Right ventricle myocardium inferior (tissue), 1 donor: Measurements from ENCODE around the gene PNMA6E. TPM values are rescaled to one million over a fixed set of nuclear protein-coding genes. Genes with fewer than 3 reads are reported as not detected.

Experiments used
- ATAC-seq: fragments of 200-7000 bp; cut with Tn5 transposase; one replicate; pipeline ENCODE4 v1.9.1; 2020; ENCODE audit warnings: mild to moderate bottlenecking, moderate library complexity
- DNase-seq: peaks from one replicate; pipeline ENCODE4 v3.0.0; 2021; ENCODE audit errors: missing footprints
- intact Hi-C: fragments of 100-400 bp; cut with DNase I; formaldehyde crosslinking; loops from one replicate; pipeline ENCODE4 v1.11.0; 2022
- total RNA-seq: library from RNA; stranded (reverse); fragmentation: NEBNext Ultra II Directional; extraction: Animal tissue kit (Norgen Biotek cat#: 25700); gene quantifications from one replicate; pipeline ENCODE4 v1.2.1, GENCODE V29; 2021
- donor health status: DM: no; HTN: yes; CAD: no; lungs with severe emphysema.

Gene PNMA6E
- total RNA-seq, 1 donor from 2014 or later: not detected

DNA sequence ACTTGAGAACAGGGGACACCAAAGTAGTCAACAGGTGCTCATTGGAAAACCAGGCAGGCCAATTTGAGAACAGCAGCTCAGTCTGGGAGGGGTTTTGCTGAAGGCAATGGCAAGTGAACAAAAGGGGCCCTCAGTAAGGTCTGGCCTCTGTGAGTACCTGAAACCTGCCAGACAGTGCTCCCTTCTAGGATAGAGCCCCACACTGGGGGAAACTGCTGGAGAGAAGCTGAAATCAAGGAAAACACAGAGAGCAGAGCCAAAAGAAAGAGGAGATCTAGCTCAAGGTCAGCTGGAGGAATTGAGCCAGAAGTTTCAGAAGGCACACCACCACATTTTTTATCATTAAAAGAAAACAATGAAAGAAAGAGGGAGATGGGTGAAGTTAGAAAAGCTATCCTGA is 28.2 kb downstream of the PNMA6E start:
- no peak for ATAC-seq
- no peak for DNase-seq
- intact Hi-C loops: no loop called here

DNA sequence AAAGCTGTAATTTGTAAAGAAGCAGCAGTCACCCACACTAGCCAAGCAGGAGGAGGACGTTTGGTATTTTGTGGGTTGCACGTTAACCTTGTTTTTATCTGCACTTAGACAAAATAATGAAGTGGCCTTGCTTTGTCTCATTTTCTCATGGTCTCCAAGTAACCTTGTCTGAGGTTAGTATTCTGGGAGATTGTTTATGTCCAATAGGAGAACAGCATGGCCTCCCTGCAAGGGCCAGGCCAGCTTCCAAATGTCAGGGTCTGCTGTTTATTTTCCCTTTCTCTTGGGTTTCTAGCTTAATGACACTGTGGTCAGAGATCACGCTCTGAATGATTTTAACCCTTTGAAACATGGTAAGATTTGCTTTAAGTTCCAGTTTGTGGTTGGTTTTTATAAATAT is 29.9 kb downstream of the PNMA6E start:
- intact Hi-C loops: no loop called here
- DNase-seq (no peak), ATAC-seq (no peak)

- ATAC-seq (no peak), DNase-seq (no peak)
- intact Hi-C loops: no loop called here
Observed at GRCh38 chrX:153370293-153371055, 30.7 kb downstream of the PNMA6E start.

- DNase-seq: no peak
- intact Hi-C loops: no loop called here
- ATAC-seq: no peak
Observed at GRCh38 chrX:153366878-153367538, 34.1 kb downstream of the PNMA6E start.

- intact Hi-C loops: no loop called here
- ATAC-seq (no peak), DNase-seq (no peak)
Observed at GRCh38 chrX:153366119-153366518, 35.0 kb downstream of the PNMA6E start.

GRCh38 chrX:153365670-153366069 is 35.5 kb downstream of the PNMA6E start:
- DNase-seq (no peak), ATAC-seq (no peak)
- intact Hi-C loops: no loop called here

DNA sequence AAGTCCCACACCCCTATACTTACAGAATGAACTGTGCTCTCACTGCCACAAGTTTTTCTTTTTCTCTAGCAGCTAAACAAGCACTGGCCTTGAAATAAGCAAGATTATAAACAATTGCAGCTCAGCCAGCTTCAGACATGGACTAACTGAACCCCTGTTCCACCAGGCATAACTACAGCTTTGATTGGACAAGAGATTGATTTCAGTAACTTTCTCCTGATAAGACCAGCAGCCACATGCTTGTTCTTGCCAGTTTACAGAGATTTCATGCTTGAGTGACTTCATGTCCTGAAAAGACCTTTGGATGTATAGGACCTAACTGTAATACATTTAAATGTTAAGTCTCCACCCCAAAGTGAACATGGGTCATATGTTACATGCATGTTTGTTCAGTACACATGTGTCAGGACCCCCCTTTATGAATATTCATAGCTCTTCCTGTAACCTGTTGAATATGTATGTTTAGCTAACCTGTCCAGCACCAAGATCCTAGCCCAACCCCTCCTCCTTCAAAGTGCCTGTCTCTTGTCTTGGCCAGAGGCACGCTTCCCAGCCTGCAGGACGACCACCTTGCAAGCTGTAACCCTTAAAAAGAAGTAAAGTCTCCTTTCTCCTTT is 39.3 kb downstream of the PNMA6E start:
- DNase-seq (no peak), ATAC-seq (no peak)
- intact Hi-C loops: no loop called here

DNA sequence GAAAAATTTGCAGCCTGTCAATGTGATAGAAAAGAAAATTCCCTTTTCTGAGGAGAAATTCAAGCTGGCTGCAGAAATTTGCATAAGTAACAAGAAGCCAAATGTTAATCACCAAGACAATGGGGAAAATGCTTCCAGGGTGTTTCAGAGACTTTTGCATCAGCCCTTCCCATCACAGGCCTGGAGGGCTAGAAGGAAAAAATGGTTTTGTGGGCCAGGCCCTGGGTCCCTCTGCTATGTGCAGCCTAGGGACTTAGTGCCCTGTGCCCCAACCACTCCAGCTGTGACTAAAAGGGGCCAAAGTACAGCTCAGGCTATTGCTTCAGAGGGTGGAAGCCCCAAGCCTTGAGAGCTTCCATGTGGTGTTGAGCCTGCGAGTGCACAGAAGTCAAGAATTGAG is 43.3 kb downstream of the PNMA6E start:
- ATAC-seq: no peak
- no peak for DNase-seq
- intact Hi-C loops: no loop called here

- intact Hi-C loops: no loop called here
- ATAC-seq: no peak
- no peak for DNase-seq
Observed at GRCh38 chrX:153353416-153353815, 47.7 kb downstream of the PNMA6E start.

GRCh38 chrX:153352858-153353257 is 48.3 kb downstream of the PNMA6E start:
- DNase-seq: no peak
- intact Hi-C loops: no loop called here
- no peak for ATAC-seq

GRCh38 chrX:153351981-153352380 is 49.2 kb downstream of the PNMA6E start:
- ATAC-seq (no peak), DNase-seq (no peak)
- intact Hi-C loops: no loop called here

GRCh38 chrX:153349952-153350351 is 51.2 kb downstream of the PNMA6E start:
- intact Hi-C loops: no loop called here
- no peak for ATAC-seq
- DNase-seq: no peak

DNA sequence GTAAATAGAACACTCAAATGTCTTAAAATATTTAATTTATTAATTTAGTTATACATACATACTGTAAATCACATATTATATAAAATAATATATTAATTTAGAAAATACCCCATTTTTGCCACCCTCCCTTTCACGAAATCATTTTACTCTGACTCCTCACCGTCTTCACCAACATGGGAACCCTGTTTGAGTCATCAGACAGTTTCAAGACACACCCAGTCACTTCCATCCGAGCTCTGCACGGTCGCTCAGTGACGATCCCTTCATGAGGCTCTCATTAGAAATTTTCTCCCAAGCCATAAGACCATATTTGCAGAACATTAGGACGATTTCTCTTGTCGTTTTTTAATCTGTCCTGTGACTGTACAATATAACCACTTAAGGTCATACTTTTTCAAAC is 52.7 kb downstream of the PNMA6E start:
- intact Hi-C loops: no loop called here
- DNase-seq (no peak), ATAC-seq (no peak)

DNA sequence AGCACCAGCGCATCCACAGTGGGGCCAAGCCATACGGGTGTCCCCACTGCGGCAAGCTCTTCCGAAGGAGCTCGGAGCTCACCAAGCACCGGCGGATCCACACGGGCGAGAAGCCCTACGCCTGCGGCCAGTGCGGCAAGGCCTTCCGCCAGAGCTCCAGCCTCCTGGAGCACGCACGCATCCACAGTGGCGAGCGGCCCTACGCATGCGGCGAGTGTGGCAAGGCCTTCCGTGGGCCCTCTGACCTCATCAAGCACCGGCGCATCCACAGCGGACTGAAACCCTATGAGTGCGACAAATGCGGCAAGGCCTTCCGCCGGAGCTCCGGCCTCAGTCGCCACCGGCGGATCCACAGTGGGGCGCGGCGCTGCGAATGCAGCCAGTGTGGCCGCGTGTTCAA is 53.6 kb downstream of the PNMA6E start:
- intact Hi-C loops: no loop called here
- no peak for DNase-seq
- no peak for ATAC-seq

Other genes starting within 250 kb of the PNMA6E start
- not detected for gene MAGEA1, start 222.1 kb downstream of the PNMA6E start, total RNA-seq
- gene PNMA6F, start 79.6 kb downstream of the PNMA6E start, total RNA-seq: not detected
- 6.5 TPM for gene ZNF275, start 67.2 kb downstream of the PNMA6E start, total RNA-seq
- 0.65 TPM for gene ZFP92, start 10.1 kb upstream of the PNMA6E start, total RNA-seq
- gene TREX2, start 44.7 kb upstream of the PNMA6E start, total RNA-seq: not detected
- gene HAUS7, start 69.2 kb upstream of the PNMA6E start, total RNA-seq: 18.5 TPM
- 42.2 TPM for gene BGN, start 93.6 kb upstream of the PNMA6E start, total RNA-seq
- gene ATP2B3, start 116.3 kb upstream of the PNMA6E start, total RNA-seq: not detected
- gene CCNQ, start 197.8 kb upstream of the PNMA6E start, total RNA-seq: 42.6 TPM
- gene DUSP9, start 245.9 kb upstream of the PNMA6E start, total RNA-seq: 0.19 TPM